ENCODE measurements around the gene NUDT7. TPM values are rescaled to one million over a fixed set of nuclear protein-coding genes. Genes with fewer than 3 reads are reported as not detected.

NUDT7 gene
- total and polyA plus RNA-seq, 2 experiments from 2014 or later: 12.2 to 21.9 TPM

- Histone ChIP-seq H3K9me3 (ENCODE audit: low read depth) (no peaks in the 10 kb centered on the region), H3K36me3 (no peaks in the 10 kb centered on the region), H3K27me3 (no peaks in the 10 kb centered on the region), H3K4me1 (ENCODE audit: low read depth) (peaks cover 9% of the 10 kb centered on the region), H3K27ac (no peak overlapping the region), H3K4me3 (no peak overlapping the region)
- peak in 1 of 2 donors; percentile 77 for DNase-seq (ENCODE audit: low read depth in 1 of 2, low spot score in 1 of 2)
- no peak for TF ChIP-seq CTCF (IDR thresholded peaks at IDR 0.05; ENCODE audit: low read depth, low read length)
Observed at GRCh38 chr16:77761204-77761603, 38.9 kb downstream of the NUDT7 start.

DNA sequence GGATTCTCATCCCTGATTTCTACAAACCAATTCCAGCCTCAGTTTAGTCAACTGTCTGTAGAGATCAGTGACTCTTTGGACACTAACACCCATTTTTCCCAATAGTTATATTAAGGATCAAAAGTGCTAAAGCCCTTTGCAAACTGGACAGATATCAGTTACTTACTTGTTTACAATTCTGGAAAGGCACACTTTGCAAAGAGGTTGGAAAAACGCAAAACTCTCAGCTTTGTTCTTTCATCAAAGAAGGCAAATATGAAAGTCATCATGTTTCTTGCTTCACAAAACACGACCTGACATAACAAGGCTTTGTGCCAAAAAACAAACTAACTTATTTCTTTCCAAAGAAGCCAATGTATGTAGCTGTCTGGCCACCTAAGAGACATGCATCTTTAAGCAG lies 39.9 kb downstream of the NUDT7 start:
- Histone ChIP-seq H3K36me3 (no peaks in the 10 kb centered on the region), H3K9me3 (ENCODE audit: low read depth) (no peaks in the 10 kb centered on the region), H3K4me3 (no peak overlapping the region), H3K27ac (no peak overlapping the region), H3K27me3 (no peaks in the 10 kb centered on the region), H3K4me1 (ENCODE audit: low read depth) (peaks cover 9% of the 10 kb centered on the region)
- TF ChIP-seq CTCF (IDR thresholded peaks at IDR 0.05; ENCODE audit: low read depth, low read length): no peak
- DNase-seq (ENCODE audit: low read depth in 1 of 2, low spot score in 1 of 2): no peak

DNA sequence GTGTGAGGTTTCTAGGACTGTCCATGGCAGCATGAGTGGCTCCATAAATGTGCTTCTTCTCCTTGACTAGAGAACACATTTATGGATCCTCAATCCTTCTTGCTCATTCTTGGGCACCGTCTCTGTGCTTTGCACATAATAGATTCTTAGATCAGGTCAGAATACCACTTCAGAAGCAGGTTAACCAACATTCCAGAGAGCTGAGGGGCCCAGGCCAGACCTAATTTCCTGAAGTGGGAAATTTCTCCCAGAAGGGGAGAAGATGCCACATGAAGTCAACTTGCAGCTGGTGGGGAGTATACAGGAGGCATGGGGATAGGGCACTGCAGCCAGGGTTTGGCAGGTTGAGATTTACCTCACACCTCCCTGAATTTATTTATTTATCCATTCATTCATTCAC lies 41.7 kb downstream of the NUDT7 start:
- DNase-seq (ENCODE audit: low read depth in 1 of 2, low spot score in 1 of 2): no peak
- no peak for TF ChIP-seq CTCF (IDR thresholded peaks at IDR 0.05; ENCODE audit: low read depth, low read length)
- no peaks in the 10 kb centered on the region for H3K27me3 ChIP-seq

GRCh38 chr16:77767211-77767610 lies 44.9 kb downstream of the NUDT7 start:
- TF ChIP-seq CTCF (IDR thresholded peaks at IDR 0.05; ENCODE audit: low read depth, low read length): no peak
- H3K4me1 ChIP-seq (ENCODE audit: low read depth): no peaks in the 10 kb centered on the region
- no peaks in the 10 kb centered on the region for H3K9me3 ChIP-seq (ENCODE audit: low read depth)
- peak in 1 of 2 donors; percentile 6 for DNase-seq (ENCODE audit: low read depth in 1 of 2, low spot score in 1 of 2)
- H3K36me3 ChIP-seq: no peaks in the 10 kb centered on the region
- H3K27ac ChIP-seq: no peak overlapping the region
- peaks cover 7% of the 10 kb centered on the region for H3K27me3 ChIP-seq
- no peak overlapping the region for H3K4me3 ChIP-seq

More for the DNA sequence above, 41.7 kb downstream of the NUDT7 start:
- Histone ChIP-seq H3K36me3 (no peaks in the 10 kb centered on the region), H3K9me3 (ENCODE audit: low read depth) (no peaks in the 10 kb centered on the region), H3K4me3 (no peak overlapping the region), H3K27ac (no peak overlapping the region), H3K4me1 (ENCODE audit: low read depth) (peaks cover 9% of the 10 kb centered on the region)

- Histone ChIP-seq H3K4me1 (ENCODE audit: low read depth) (no peaks in the 10 kb centered on the region), H3K27ac (no peak overlapping the region), H3K36me3 (no peaks in the 10 kb centered on the region), H3K27me3 (peaks cover 7% of the 10 kb centered on the region), H3K9me3 (ENCODE audit: low read depth) (no peaks in the 10 kb centered on the region), H3K4me3 (no peak overlapping the region)
- no peak for DNase-seq (ENCODE audit: low read depth in 1 of 2, low spot score in 1 of 2)
- TF ChIP-seq CTCF (IDR thresholded peaks at IDR 0.05; ENCODE audit: low read depth, low read length): no peak
Observed at GRCh38 chr16:77767826-77768225, 45.5 kb downstream of the NUDT7 start.

Measured in cardiac muscle cell (in vitro differentiated cells and primary cell).